AG10803 (cell line): ENCODE results near the gene OAT.

Experiments used
- DNase-seq: peaks from one replicate; pipeline ENCODE4 v3.0.0; 2010; ENCODE audit warnings: low read depth
- H3K4me3 ChIP-seq: 2 replicates; pipeline ENCODE4 v1.5.1; 2011; ENCODE audit warnings: mild to moderate bottlenecking, low read length, control low read depth
- TF ChIP-seq, protein P1 (sequence below): conservative IDR thresholded peaks from 2 replicates; pipeline ENCODE4 v1.5.1; 2011; ENCODE audit warnings: mild to moderate bottlenecking, low read length, control low read depth, inconsistent platforms

Gene OAT

GRCh38 chr10:124353896-124354295 is 64.8 kb downstream of the OAT start:
- TF ChIP-seq, protein P1, sequence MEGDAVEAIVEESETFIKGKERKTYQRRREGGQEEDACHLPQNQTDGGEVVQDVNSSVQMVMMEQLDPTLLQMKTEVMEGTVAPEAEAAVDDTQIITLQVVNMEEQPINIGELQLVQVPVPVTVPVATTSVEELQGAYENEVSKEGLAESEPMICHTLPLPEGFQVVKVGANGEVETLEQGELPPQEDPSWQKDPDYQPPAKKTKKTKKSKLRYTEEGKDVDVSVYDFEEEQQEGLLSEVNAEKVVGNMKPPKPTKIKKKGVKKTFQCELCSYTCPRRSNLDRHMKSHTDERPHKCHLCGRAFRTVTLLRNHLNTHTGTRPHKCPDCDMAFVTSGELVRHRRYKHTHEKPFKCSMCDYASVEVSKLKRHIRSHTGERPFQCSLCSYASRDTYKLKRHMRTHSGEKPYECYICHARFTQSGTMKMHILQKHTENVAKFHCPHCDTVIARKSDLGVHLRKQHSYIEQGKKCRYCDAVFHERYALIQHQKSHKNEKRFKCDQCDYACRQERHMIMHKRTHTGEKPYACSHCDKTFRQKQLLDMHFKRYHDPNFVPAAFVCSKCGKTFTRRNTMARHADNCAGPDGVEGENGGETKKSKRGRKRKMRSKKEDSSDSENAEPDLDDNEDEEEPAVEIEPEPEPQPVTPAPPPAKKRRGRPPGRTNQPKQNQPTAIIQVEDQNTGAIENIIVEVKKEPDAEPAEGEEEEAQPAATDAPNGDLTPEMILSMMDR = no peak
- DNase-seq = no peak
- H3K4me3 ChIP-seq = no peak overlapping the region

DNA sequence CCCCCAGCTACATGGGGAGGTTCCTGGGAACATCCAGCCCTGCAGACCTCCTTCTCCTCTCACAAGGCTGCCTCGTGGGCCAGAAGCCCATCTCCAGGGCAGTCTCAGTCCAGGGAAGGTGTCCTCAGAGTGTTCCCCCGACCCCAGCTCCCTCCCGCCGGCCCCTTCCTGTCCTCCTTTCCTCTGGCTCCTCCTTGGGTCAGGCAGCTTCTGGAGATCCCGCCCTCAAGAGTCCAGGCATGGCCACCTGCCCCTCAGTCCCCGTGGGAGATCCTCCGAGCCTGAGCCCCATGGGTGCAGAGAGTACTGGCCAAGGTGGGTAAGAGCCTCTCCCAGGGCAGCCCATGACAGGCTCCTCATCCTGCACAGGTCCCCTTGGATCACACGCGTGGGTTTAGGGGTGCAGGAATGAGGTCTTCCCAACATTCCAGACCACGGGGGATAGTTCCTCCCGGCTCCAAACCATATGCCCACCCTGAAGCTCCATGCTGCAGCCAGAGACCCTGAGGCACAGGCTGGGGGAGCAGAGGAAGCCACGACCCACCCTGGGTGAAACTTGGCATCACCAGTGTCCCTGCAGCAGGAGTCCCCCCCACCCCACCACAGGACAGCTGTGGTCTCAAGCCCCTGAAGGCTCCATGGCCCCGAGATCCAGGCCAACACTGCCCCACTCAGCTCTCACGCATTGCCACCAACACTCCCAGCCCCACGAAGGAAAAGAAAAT is 65.5 kb downstream of the OAT start:
- no peak for DNase-seq
- H3K4me3 ChIP-seq = no peak overlapping the region
- TF ChIP-seq, protein P1 = no peak

- DNase-seq = no peak
- H3K4me3 ChIP-seq = no peak overlapping the region
- TF ChIP-seq, protein P1 = no peak
Observed at GRCh38 chr10:124351481-124352220, 67.1 kb downstream of the OAT start.

DNA sequence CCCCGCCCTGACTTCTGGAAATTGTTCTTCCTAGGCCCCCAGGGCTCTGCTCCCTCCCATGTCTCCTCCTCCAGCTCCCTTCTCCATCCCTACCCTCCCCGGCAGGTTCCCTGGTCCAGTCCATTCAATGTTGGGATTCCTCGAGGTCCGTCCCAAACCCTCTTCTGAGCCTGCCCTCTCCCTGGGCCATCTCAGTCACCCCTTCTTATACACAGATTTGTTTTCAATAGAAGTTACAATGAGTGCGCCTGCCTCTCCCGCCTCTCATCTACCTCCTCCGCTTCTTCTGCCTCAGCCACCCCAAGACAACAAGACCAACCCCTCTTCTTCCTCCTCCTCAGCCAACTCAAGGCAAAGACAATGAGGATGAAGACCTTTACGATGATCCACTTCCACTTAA is 67.9 kb downstream of the OAT start:
- TF ChIP-seq, protein P1 = no peak

DNA sequence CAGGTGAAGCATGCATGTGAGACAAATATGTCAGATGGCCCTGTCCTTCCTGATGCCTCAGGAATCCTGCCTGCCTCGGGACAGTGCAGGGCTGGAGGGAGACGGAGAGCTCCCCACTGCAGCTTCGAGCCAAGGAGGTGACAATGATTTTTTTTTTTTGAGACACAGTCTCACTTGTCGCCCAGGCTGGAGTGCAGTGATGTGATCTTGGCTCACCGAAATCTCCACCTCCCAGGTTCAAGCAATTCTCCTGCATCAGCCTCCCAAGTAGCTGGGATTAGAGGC is 68.8 kb downstream of the OAT start:
- DNase-seq = no peak
- TF ChIP-seq, protein P1 = no peak
- no peak overlapping the region for H3K4me3 ChIP-seq

More for the DNA sequence above, 67.9 kb downstream of the OAT start:
- no peak overlapping the region for H3K4me3 ChIP-seq
- no peak for DNase-seq

DNA sequence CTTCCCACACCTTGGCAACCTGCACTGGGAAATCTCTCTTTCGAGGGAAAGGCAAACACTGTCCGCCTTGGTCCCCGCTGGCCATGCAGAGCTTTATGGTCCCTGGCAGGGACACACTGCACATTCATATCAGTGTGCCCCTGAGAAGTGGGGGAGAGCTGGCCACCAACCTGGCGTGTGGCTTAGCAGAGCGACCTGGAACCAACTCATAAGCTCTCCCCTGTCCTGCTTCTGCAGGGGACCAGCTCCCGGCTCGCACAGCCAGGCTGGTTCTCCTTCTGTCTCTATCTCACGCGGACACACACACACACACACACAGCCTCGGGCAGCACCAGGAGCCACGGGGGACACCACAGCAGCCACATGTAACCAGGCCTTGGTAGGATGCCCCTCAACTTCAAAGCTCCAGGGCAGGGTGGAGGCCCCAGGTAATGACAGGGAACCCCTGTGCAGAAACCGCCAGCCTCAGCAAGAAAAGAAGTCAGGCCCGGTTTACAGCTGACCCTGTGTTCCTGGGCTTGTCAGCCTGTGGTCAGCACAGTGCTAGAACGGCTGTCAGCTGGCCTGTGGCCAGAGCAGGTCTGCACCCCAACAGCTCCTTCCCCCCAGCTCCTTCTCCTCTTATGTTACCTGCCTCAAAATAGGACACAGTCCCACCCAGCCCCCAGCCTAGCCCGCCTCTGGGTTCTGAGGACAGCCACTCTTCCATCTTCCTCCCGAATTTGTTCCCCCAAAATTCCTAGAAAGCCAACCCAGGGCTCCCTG is 69.3 kb downstream of the OAT start:
- H3K4me3 ChIP-seq = no peak overlapping the region
- no peak for DNase-seq
- TF ChIP-seq, protein P1 = no peak
